ENCODE measurements around the gene SULF2.

- TF ChIP-seq CTCF (conservative IDR thresholded peaks at IDR 0.05; ENCODE audit: low read depth, low read length): no peak
- TF ChIP-seq EZH2 (IDR thresholded peaks at IDR 0.05; ENCODE audit: borderline replicate concordance, low read depth, low read length, poor library complexity, severe bottlenecking): no peak
These were observed 21.0 kb downstream of the SULF2 start for GRCh38 chr20:47764154-47764733.
